ENCODE results near the gene TMEM250.

TMEM250 gene

DNA sequence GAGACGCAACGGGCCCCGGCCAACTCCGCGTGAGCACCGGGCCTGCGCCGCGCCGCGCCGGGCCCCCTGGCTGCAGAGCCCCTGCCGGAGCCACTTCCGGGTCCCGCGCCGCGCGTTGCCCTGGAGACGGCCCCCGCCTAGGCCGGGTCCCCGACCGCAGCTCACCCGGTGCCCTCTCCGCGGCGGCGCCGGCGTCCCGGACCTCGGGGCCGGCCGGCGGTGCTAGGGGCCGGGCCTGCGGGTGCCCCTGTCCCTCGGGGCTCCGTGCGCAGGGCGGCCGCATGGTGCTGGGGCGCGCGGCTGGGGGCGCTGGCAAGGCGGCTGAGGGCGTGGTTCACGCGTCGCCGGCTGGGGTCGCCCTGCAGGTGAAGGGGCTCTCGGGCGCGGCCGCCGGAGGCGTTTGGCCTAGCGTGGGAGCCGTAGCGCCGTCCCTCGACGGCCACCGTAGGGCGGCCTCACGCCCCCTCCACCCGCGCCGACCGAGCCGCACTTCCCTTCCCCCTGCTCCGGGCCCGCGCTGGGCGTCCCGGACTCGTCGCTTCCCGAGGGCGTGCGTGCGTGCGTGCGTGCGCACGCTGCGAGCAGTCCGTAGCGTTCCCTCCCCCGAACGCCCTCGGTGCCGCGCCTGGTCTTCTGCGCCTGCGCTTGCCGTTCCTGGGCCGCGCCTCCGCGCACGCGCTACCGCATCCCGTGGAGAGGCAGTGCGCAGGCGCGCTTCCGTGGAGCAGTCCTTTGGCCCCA, at the start of gene TMEM250:
Gene TMEM250, minus strand, starts transcription at position 556 of the 741 bp plus-strand sequence. CDS start 1,975 bp downstream, outside the sequence.
- H3K4me3 ChIP-seq (ENCODE audit: low read depth, low read length), result peak within 1 kb of the TSS; percentile 76
- TF ChIP-seq, protein P1, sequence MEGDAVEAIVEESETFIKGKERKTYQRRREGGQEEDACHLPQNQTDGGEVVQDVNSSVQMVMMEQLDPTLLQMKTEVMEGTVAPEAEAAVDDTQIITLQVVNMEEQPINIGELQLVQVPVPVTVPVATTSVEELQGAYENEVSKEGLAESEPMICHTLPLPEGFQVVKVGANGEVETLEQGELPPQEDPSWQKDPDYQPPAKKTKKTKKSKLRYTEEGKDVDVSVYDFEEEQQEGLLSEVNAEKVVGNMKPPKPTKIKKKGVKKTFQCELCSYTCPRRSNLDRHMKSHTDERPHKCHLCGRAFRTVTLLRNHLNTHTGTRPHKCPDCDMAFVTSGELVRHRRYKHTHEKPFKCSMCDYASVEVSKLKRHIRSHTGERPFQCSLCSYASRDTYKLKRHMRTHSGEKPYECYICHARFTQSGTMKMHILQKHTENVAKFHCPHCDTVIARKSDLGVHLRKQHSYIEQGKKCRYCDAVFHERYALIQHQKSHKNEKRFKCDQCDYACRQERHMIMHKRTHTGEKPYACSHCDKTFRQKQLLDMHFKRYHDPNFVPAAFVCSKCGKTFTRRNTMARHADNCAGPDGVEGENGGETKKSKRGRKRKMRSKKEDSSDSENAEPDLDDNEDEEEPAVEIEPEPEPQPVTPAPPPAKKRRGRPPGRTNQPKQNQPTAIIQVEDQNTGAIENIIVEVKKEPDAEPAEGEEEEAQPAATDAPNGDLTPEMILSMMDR (IDR thresholded peaks at IDR 0.05; ENCODE audit: low read depth, low read length), result no peak

DNA sequence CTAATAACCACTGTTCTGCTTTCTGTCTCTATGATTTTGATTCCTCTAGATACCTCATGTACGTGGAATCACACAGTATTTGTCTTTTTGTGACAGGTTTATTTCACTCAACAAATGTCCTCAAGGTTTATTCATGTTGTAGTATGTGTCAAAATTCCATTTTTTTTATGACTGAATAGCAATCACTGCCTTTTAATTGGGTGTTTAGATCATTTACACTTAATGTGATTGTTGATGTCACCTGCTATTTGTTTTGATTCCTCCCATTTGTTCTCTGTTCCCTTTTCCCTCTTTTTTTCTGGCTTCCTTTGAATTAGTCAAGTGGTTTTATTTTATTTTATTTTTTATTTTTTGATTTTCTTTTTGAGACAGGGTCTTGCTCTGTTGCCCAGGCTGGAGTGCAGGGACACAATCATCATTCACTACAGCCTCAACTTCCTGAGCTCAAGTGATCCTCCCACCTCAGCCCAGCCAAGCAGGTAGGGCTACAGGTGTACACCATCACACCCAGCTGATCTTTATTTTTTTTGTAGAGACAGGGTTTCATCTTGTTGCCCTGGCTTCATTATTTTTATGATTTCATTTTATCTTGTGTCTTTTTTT, 44.7 kb upstream of the TMEM250 start:
- TF ChIP-seq, protein P1 (IDR thresholded peaks at IDR 0.05; ENCODE audit: low read depth, low read length), result no peak
- no peak overlapping the region for H3K4me3 ChIP-seq (ENCODE audit: low read depth, low read length)

DNA sequence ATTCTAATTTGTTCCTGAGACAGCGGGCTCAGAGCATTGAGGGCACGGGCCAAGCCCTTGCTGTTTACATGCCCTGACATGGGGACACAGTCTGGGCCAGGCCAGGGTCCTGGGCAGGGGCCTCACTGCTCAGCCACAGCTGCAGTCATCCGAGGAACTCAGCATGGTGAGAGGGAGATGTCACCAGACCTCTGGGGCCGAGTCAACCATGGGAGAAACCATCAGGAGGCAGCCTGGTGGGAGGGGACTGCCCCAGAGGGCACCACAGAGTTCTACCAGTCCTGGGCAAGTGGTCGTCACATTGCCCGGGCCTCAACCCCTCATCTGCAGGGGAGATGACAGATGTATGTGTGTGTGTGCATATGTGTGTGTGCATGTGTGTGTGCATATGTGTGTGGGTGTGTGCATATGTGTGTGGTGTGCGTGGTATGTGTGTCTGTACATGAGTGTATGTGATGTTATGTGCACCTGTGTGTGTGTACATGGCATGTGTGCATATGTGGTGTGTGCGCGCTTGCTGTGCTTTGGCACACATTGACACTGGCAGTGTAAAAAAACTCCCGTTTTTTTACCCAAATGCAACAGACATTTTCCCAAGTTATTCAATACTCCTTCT, 42.4 kb upstream of the TMEM250 start:
- TF ChIP-seq, protein P1 (IDR thresholded peaks at IDR 0.05; ENCODE audit: low read depth, low read length), result no peak
- H3K4me3 ChIP-seq (ENCODE audit: low read depth, low read length), result no peak overlapping the region

GRCh38 chr9:136160381-136160841, 41.7 kb upstream of the TMEM250 start:
- TF ChIP-seq, protein P1 (IDR thresholded peaks at IDR 0.05; ENCODE audit: low read depth, low read length), result no peak

DNA sequence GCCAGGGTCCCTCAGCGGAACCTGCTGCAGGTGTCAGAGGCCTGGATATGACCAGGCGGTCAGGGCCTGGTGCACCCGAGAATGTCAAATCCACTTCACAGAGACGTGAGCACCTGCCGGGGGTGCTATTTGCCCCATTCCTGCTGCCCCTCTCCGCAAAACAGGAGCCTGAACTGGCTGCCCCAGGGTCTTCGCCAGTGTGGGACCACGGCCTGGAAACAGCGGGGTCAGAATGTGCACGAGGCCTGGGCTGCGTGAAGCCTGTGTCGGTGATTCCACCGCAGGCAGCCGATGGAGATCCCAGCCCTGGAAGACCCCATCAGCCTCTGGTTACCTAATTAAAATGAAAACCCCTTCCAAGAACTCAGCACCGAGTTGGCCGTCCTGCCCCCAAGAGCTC, 41.2 kb upstream of the TMEM250 start:
- H3K4me3 ChIP-seq (ENCODE audit: low read depth, low read length), result no peak overlapping the region
- TF ChIP-seq, protein P1 (IDR thresholded peaks at IDR 0.05; ENCODE audit: low read depth, low read length), result no peak

More at GRCh38 chr9:136160381-136160841, 41.7 kb upstream of the TMEM250 start:
- H3K4me3 ChIP-seq (ENCODE audit: low read depth, low read length), result no peak overlapping the region

GRCh38 chr9:136157477-136158265, 39.0 kb upstream of the TMEM250 start:
- TF ChIP-seq, protein P1 (IDR thresholded peaks at IDR 0.05; ENCODE audit: low read depth, low read length), result no peak
- H3K4me3 ChIP-seq (ENCODE audit: low read depth, low read length), result no peak overlapping the region
